GM10266 (cell line): Measurements from ENCODE around the gene AIFM2.

Source experiments
- DNase-seq: peaks from one replicate; pipeline ENCODE4 v3.0.0; 2012; ENCODE audit errors: extremely low spot score
- CTCF ChIP-seq: IDR thresholded peaks from 2 replicates; pipeline ENCODE4 v1.5.1; 2012; ENCODE audit warnings: mild to moderate bottlenecking, low read depth; ENCODE audit not compliant: control insufficient read depth, insufficient read depth; ENCODE audit errors: missing control alignments

AIFM2 gene

GRCh38 chr10:70066190-70066589 lies 66.4 kb downstream of the AIFM2 start:
- TF ChIP-seq CTCF, result no peak
- DNase-seq, result no peak

- no peak for TF ChIP-seq CTCF
These were observed 68.1 kb downstream of the AIFM2 start for GRCh38 chr10:70064486-70064885.

GRCh38 chr10:70063418-70064098 lies 69.1 kb downstream of the AIFM2 start:
- TF ChIP-seq CTCF, result no peak
- no peak for DNase-seq

More at GRCh38 chr10:70064486-70064885, 68.1 kb downstream of the AIFM2 start:
- no peak for DNase-seq
